ENCODE data around the gene VWA7.

The VWA7 gene

DNA sequence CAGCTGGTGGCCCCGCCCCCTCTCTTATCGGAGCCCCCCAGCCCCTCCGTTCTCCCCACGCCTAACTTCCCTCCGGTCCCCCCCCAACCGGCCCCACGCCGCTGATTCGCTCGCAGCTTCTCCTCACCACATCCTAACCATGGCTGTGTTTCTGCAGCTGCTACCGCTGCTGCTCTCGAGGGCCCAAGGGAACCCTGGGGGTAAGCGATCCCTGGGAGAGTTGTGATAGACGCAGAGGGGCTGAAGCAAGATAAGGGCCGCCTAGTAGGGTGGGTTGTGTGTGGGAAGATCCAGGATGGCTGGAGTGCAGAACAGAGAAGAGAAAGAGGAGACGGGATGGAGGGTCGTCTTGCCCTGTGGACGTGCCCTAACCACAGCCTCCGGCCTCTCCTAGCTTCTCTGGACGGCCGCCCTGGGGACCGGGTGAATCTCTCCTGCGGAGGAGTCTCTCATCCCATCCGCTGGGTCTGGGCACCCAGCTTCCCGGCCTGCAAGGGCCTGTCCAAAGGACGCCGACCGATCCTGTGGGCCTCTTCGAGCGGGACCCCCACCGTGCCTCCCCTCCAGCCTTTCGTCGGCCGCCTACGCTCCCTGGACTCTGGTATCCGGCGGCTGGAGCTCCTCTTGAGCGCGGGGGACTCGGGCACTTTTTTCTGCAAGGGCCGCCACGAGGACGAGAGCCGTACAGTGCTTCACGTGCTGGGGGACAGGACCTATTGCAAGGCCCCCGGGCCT, 53.7 kb downstream of the VWA7 start, which contains the start of gene MPIG6B:
MPIG6B (plus strand) TSS at position 129 of the 735 bp plus-strand sequence; CDS start at position 140, 11 bp downstream.
- in situ Hi-C loops (cut with HindIII; ENCODE audit: low pct_ligation_motif_present, low pct_unique_long_range_greater_than_20kb, low sequenced_read_pairs): no loop called here
- no peak for DNase-seq

DNA sequence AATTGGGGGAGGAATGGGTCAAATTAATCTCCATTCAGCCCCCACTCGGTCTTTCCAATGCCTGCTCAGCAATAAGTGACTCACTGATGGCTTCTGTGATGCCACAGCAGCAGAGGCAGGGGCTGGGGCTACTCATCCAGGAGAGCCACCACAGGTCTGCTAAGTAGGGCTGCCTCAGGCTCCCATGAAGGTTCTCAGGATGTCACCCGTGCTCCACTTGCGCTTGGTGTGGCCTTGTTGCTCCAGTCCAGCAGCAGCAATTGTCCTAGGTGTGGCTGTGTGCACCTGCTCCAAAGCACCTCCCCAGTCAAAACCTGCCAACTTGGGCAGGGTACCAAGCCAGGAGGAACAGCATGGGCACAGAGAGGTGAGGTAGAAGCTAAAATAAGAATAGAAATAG, 55.0 kb downstream of the VWA7 start:
- no peak for DNase-seq
- in situ Hi-C loops (cut with HindIII; ENCODE audit: low pct_ligation_motif_present, low pct_unique_long_range_greater_than_20kb, low sequenced_read_pairs): no loop called here

DNA sequence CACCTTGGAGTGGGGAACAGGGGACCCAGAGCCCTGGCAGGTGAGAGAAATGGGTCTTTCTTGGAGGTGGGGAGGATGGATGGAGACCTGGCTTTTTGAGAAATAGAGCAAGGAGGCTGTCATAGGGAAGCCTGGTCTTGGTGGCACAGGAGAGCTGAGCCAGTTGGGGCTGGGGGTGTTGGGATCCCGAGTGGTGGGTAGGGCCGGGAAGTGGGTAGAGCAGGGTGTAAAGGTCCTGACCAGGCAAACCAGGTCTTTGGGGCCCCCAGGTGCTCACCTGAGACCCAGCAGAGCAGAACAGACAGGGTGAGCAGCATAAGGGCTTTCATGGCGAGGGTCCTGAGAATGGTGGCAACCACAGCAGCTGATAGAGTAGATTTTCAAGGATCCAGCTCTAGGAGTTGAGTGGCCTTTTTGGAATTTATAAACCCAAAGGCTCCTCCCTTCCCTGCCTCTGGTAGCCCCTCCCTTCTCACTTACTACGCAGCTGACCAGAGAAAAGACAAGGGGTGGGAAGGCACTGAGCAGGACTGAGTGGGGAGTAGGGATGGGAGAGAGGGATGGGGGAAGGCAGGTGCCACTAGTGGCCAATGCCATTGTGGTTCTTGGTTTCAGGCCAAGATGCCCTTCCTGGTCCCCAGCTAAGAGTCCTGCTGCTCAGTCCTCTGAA, 55.6 kb downstream of the VWA7 start, which contains the start of gene LY6G6C:
LY6G6C (minus strand) TSS at position 396 of the 670 bp plus-strand sequence; CDS start at position 329, 67 bp downstream.
- in situ Hi-C loops (cut with HindIII; ENCODE audit: low pct_ligation_motif_present, low pct_unique_long_range_greater_than_20kb, low sequenced_read_pairs): no loop called here
- DNase-seq: no peak

DNA sequence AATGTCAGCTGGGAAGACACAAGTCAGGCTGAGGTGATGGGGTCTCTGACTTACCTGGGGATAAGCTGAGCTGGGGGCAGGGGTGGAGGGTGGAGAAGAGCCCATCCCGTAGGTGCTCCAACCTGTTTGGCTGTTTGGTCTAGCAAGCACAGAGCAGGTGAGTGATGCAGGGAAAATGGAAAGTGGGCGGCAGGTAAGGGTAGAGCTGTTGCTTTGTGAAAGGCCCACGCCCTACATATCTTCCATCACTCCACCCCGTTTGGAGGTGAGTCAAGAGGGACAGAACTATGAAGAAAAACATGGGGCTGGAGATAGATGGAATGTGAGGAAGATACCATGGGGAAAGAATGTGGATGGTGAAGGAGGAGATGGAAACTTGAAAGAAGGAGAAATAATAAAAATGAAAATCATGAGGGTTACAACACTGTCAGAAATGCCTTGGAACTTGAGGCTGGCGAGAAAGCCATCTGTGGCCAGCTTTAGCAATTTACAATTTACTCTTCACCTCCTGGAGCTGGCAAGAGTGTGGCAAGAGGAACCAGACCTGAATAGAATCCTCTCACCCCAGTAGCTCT, 56.8 kb downstream of the VWA7 start:
- no peak for DNase-seq
- in situ Hi-C loops (cut with HindIII; ENCODE audit: low pct_ligation_motif_present, low pct_unique_long_range_greater_than_20kb, low sequenced_read_pairs): no loop called here

DNA sequence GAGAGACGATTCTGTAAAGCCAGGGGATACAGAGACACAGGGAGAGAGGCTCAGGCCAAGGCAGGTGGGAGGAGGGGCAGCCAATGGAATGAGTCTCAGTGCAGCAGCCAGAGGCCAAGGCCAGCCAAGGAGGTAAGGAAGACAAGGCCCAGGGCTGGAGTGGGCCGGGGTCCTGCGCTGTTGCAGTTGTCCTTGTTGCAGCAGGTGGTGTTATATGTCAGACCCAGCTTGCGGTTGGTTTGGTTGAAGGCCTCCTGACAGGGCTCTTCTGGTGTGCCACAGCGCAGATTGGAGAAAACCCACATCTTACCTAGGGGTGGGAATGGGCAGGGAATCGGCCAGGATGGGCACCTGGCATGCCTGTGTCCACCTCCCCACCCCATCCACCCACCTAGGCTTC, 58.1 kb downstream of the VWA7 start:
- no peak for DNase-seq
- in situ Hi-C loops (cut with HindIII; ENCODE audit: low pct_ligation_motif_present, low pct_unique_long_range_greater_than_20kb, low sequenced_read_pairs): no loop called here

DNA sequence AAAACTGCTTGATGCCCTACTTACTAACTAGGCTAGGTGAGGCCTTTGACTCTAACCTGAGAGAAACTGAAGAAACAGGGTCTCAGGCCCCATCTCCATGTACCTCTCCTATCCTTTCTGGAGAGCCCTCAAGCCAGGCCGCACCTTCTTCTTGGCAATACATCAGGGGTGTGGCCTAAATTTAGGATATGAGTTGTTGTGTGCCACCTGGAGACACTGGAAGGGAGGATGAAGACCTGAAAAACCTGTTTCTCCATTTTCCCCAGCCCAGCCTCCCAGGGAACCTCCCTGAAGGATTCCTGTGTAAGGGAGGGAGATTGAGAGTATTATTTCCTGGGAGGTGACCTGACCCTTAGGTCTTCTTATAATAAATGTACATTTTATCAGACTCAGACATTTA, 58.9 kb downstream of the VWA7 start:
- no peak for DNase-seq
- in situ Hi-C loops (cut with HindIII; ENCODE audit: low pct_ligation_motif_present, low pct_unique_long_range_greater_than_20kb, low sequenced_read_pairs): no loop called here

DNA sequence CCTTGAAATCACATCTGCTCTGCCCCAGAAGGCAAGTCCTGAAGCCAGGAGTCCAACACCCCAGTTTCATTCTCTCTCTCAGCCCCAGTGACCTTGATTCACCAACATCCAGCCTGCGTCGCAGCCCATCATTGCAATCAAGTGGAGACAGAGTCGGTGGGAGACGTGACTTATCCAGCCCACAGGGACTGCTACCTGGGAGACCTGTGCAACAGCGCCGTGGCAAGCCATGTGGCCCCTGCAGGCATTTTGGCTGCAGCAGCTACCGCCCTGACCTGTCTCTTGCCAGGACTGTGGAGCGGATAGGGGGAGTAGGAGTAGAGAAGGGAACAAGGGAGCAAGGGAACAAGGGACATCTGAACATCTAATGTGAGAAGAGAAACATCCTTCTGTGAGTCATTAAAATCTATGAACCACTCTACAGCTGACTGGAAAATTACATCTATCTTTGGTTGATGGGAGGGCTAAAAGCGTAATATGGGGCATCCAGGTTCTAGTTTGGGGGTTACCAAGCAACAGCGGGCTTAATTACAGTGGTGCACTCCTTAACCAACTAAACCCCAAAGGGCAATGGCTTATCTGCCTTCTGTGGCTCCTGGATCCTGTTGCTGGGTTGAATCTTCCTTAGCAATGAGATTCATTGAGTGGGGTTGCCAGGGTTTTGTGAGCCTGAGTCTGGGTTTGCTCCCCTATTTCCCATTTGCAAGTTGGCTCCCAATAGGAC, 59.5 kb downstream of the VWA7 start:
- in situ Hi-C loops (cut with HindIII; ENCODE audit: low pct_ligation_motif_present, low pct_unique_long_range_greater_than_20kb, low sequenced_read_pairs): no loop called here
- DNase-seq: no peak
